ENCODE results near the gene POMGNT2. TPM values are rescaled to one million over a fixed set of nuclear protein-coding genes. Genes with fewer than 3 reads are reported as not detected.

Gene POMGNT2
- polyA plus RNA-seq, 1 of the 3 experiments (the other 2 are of a cell fraction), result 20.6 TPM

- ChIA-PET POLR2A (no interaction called here), CTCF (interaction anchor here (0.9 kb wide), 1 partner anchor 71 kb away, joined by 3 read pairs; no protein-coding TSS in a partner anchor)
- 76% methylated on average over 12 of the region's 16 CpGs for WGBS (ENCODE audit: low lambda C conversion rate)
- Histone ChIP-seq H3K27ac (ENCODE audit: low read depth in 2 of 2, low read length in 1 of 2) (no peak overlapping the region), H3K9me2 (no peaks in the 10 kb centered on the region), H3K4me1 (ENCODE audit: control insufficient read depth in 1 of 2, insufficient read depth in 2 of 2, low read depth in 1 of 2, low read length in 1 of 2) (no peaks in the 10 kb centered on the region; a peak in 1 of 4 replicates), H3K79me2 (ENCODE audit: insufficient read depth) (no peaks in the 10 kb centered on the region), H4K20me1 (ENCODE audit: insufficient read depth) (no peaks in the 10 kb centered on the region), H3F3A (replicated peaks; ENCODE audit: insufficient read depth) (no peaks in the 10 kb centered on the region), H3K27me3 (ENCODE audit: insufficient read depth) (no peaks in the 10 kb centered on the region), H3K4me3 (ENCODE audit: low read depth in 2 of 2, low read length in 1 of 2) (no peak overlapping the region), H3K36me3 (replicated peaks in 1 of 2; ENCODE audit: control insufficient read depth in 1 of 2, insufficient read depth in 2 of 2, low read length in 1 of 2) (no peaks in the 10 kb centered on the region), H3K4me2 (no peak overlapping the region), H2AFZ (ENCODE audit: low read depth) (no peak overlapping the region), H3K9ac (no peak overlapping the region), H3K9me3 (no peaks in the 10 kb centered on the region)
- DNase-seq, result no peak
- no peak for TF ChIP-seq RXRA (IDR thresholded peaks at IDR 0.05; ENCODE audit: borderline replicate concordance, low read depth)
- TF ChIP-seq SMC3 (IDR thresholded peaks at IDR 0.05; ENCODE audit: low read depth, low read length), result no peak
- TF ChIP-seq GABPA (IDR thresholded peaks at IDR 0.05; ENCODE audit: low read depth), result no peak
These were observed 73.9 kb downstream of the POMGNT2 start for GRCh38 chr3:43031889-43032545.

GRCh38 chr3:43031485-43031884, 74.4 kb downstream of the POMGNT2 start:
- Histone ChIP-seq H3K27me3 (ENCODE audit: insufficient read depth) (no peaks in the 10 kb centered on the region), H3K9me3 (no peaks in the 10 kb centered on the region), H3K9ac (no peak overlapping the region), H3K4me3 (ENCODE audit: low read depth in 2 of 2, low read length in 1 of 2) (no peak overlapping the region), H2AFZ (ENCODE audit: low read depth) (no peak overlapping the region), H3K27ac (ENCODE audit: low read depth in 2 of 2, low read length in 1 of 2) (no peak overlapping the region), H3K4me2 (no peak overlapping the region), H4K20me1 (ENCODE audit: insufficient read depth) (no peaks in the 10 kb centered on the region), H3F3A (replicated peaks; ENCODE audit: insufficient read depth) (no peaks in the 10 kb centered on the region), H3K36me3 (replicated peaks in 1 of 2; ENCODE audit: control insufficient read depth in 1 of 2, insufficient read depth in 2 of 2, low read length in 1 of 2) (no peaks in the 10 kb centered on the region), H3K9me2 (no peaks in the 10 kb centered on the region), H3K4me1 (ENCODE audit: control insufficient read depth in 1 of 2, insufficient read depth in 2 of 2, low read depth in 1 of 2, low read length in 1 of 2) (no peaks in the 10 kb centered on the region; a peak in 1 of 4 replicates), H3K79me2 (ENCODE audit: insufficient read depth) (no peaks in the 10 kb centered on the region)
- 11% methylated on average over 4 of the region's 4 CpGs for WGBS (ENCODE audit: low lambda C conversion rate)
- ChIA-PET CTCF (interaction anchor here (0.9 kb wide), 1 partner anchor 70 kb away, joined by 3 read pairs; no protein-coding TSS in a partner anchor), POLR2A (no interaction called here)
- DNase-seq, result no peak
- TF ChIP-seq GATA2 (CRISPR knock-in tag; IDR thresholded peaks at IDR 0.05) (no peak), TCF12 (IDR thresholded peaks at IDR 0.05) (no peak), CHD2 (IDR thresholded peaks at IDR 0.05; ENCODE audit: low read length, partially characterized antibody) (no peak), RAD21 (IDR thresholded peaks at IDR 0.05; ENCODE audit: low read length) (no peak), EP300 (IDR thresholded peaks at IDR 0.05; ENCODE audit: borderline replicate concordance in 1 of 2, low read depth in 1 of 2, low read length in 1 of 2) (no peak)

- Histone ChIP-seq H3K4me3 (ENCODE audit: low read depth in 2 of 2, low read length in 1 of 2) (no peak overlapping the region), H2AFZ (ENCODE audit: low read depth) (no peak overlapping the region), H3K9me2 (no peaks in the 10 kb centered on the region), H4K20me1 (ENCODE audit: insufficient read depth) (no peaks in the 10 kb centered on the region), H3F3A (replicated peaks; ENCODE audit: insufficient read depth) (no peaks in the 10 kb centered on the region), H3K9ac (no peak overlapping the region), H3K79me2 (ENCODE audit: insufficient read depth) (no peaks in the 10 kb centered on the region), H3K9me3 (no peaks in the 10 kb centered on the region), H3K4me2 (no peak overlapping the region), H3K27ac (ENCODE audit: low read depth in 2 of 2, low read length in 1 of 2) (no peak overlapping the region), H3K36me3 (replicated peaks in 1 of 2; ENCODE audit: control insufficient read depth in 1 of 2, insufficient read depth in 2 of 2, low read length in 1 of 2) (no peaks in the 10 kb centered on the region), H3K27me3 (ENCODE audit: insufficient read depth) (no peaks in the 10 kb centered on the region), H3K4me1 (ENCODE audit: control insufficient read depth in 1 of 2, insufficient read depth in 2 of 2, low read depth in 1 of 2, low read length in 1 of 2) (no peaks in the 10 kb centered on the region; a peak in 1 of 4 replicates)
- CTCF ChIA-PET, result interaction anchor here (1.7 kb wide), 1 partner anchor 33 kb away, joined by 3 read pairs; no protein-coding TSS in a partner anchor
- 47% methylated on average over 14 of the region's 15 CpGs for WGBS (ENCODE audit: low lambda C conversion rate)
- POLR2A ChIA-PET, result no interaction called here
- DNase-seq, result no peak
- no peak for TF ChIP-seq USF2 (IDR thresholded peaks at IDR 0.05; ENCODE audit: borderline replicate concordance, low read depth, low read length)
These were observed 75.5 kb downstream of the POMGNT2 start for GRCh38 chr3:43030162-43030935.

Other genes with a start within 250 kb of the POMGNT2 start
- gene CYP8B1, start 230.2 kb downstream of the POMGNT2 start, polyA plus RNA-seq (2012; rRNA removed), result not detected in 2 replicates
- gene ZNF662, start 199.9 kb downstream of the POMGNT2 start, polyA plus RNA-seq (2012; rRNA removed), result 0.30 and 0.44 TPM in 2 replicates
- not detected in 2 replicates for gene GASK1A, start 126.8 kb downstream of the POMGNT2 start, polyA plus RNA-seq (2012; rRNA removed)
- gene SNRK, start 180.5 kb upstream of the POMGNT2 start, polyA plus RNA-seq (2012; rRNA removed), result 3.6 and 4.6 TPM in 2 replicates